NCI-H2196 treated with DMSO at 0.1 percent for 48 hours (cell line): ENCODE measurements around the gene CTCFL.

Source experiments
- DNase-seq: peaks from one replicate; lab custom pipeline; 2025; ENCODE audit not compliant: unreplicated experiment; lab: John Stamatoyannopoulos, UW

The CTCFL gene

GRCh38 chr20:57468523-57469417, 56.2 kb downstream of the CTCFL start:
- no peak for DNase-seq

GRCh38 chr20:57467742-57468141, 57.2 kb downstream of the CTCFL start:
- no peak for DNase-seq

- DNase-seq: no peak
Observed at GRCh38 chr20:57465943-57466342, 59.0 kb downstream of the CTCFL start.

DNA sequence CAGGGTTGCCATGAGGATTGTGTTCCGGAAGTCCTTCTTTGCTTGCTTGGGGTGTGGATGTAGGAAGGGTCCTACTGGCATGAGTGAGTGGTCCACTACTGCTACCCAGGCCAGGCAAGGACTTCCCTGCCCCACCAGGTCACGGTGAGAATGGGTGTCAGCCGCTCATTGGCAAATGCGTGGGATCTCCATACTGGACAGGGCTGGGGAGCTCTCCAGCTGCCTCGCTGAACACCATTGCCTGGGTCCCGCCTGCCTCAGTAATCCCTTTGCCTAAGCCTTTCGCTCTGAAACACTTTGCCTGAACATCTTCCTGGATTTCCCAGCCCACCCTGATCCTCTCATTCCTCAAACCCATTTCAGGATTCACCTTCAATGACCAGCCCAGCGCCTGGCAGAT, 59.5 kb downstream of the CTCFL start:
- no peak for DNase-seq

GRCh38 chr20:57464642-57465211, 60.2 kb downstream of the CTCFL start:
- no peak for DNase-seq

GRCh38 chr20:57462781-57463180, 62.2 kb downstream of the CTCFL start:
- no peak for DNase-seq

GRCh38 chr20:57461726-57462125, 63.2 kb downstream of the CTCFL start:
- DNase-seq: no peak

GRCh38 chr20:57460781-57461465, 64.0 kb downstream of the CTCFL start:
- no peak for DNase-seq

GRCh38 chr20:57459897-57460296, 65.0 kb downstream of the CTCFL start:
- no peak for DNase-seq

DNA sequence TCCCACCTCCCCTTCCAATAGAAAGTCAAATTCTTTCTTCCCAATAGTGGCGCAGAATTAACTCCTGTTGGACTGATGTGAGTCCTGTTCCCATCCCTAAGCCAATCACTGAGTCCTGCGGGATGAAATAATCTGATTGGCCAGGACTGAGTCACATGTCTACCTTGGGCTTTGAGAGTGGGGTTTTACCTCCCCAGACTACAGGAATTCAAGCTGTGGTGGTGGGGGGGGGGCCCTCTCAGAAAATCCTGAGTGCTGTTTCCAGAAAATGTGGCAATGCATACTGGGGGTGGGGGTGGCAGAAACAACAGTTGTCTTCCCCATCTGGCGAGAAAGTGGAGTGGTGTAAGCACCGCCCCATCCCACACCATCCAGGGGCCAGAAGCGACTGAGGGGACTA, 65.7 kb downstream of the CTCFL start:
- DNase-seq: no peak

DNA sequence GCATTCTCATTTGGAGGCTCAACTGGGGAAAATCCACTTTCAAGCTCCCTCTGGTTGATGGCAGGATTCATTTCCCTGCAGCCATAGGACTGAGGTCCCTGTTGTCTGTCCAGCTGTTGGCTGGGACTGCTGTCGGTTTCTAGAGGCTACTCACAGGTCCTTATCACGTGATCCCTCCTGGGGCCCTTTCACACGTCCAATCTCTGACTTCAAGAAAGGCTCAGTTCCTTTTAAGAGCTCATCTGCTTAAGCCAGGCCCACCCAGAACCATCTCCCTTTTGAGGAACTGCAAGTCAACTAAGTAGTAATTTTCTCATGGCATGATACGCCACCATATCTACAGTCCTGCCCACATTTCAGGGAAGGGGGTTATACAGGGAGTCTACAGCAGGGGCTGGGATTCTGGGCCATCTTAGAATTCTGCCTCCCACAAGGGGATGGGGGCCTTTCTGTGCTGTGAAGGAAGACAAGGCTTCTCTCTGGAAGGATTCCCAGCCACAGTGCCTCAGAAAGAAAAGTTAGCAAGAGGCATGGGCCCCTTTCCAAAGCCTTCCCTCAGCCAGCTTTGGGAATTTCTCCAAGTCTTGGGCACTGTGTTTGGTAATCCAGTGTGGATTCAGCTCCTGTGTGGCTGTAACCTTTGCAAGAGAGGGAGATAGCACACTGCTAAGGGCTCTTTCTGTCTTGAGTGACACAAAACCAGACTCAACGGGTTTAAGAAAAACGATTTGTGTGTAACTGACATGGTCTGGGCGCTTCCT, 66.4 kb downstream of the CTCFL start:
- DNase-seq: no peak

DNA sequence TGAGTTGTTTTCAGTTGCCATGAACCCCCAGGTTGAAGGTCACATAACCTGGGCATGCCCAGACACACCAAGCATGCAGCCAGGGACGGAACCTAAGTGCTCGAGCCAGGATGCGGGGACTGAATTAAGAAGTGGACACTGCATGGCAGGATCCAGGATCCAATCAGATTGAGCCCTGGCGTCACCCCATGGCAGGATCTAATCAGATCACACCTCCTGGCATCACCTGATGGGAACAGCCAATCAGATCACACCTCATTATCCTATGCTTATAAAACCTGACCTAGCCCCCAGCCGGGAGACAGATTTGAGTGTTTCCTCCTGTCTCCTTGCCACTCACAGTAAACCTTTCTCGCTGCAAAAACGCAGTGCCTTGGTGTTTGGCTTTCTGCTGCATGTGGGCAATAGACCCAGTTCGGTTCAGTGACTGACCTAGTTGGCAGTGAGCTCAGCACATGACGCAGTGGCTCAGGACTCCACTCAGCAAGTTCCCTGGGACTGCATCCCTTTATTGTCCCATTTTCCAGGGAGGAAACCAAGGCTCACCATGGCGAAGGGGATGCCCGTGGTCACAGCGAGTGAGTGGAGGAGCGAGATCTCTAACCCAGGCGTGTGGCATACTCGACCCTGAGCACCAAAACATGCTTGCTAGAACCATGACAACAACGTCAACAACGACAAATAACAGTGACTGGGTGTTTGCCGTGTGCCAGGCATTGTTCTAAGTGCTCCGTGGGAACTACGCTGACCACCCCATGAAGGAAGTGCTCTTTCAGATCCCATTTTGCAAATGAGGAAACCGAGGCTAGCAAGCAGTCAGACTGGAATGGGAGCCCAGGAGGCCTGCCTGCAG, 67.5 kb downstream of the CTCFL start:
- DNase-seq: no peak

- no peak for DNase-seq
Observed at GRCh38 chr20:57456116-57456515, 68.8 kb downstream of the CTCFL start.

GRCh38 chr20:57455386-57455785, 69.6 kb downstream of the CTCFL start:
- DNase-seq: no peak

GRCh38 chr20:57451795-57452661, 72.9 kb downstream of the CTCFL start:
- DNase-seq: no peak

DNA sequence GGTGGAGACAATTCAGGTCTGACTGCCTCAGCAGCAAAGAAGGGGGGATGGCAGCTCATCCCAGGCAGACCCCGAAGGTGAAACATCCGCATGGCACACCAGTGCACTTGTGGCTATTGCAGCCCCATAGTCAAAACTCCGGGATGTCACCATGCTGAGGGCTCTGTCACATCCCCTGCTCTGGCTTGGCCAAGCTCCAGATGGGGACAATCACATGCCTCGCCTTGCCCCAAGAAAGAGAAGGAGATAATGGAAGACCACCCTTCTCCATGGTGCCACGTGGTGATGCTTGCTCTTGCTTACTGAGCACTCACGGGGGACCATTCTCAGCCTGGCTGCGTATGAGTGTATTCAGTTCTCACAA, 73.5 kb downstream of the CTCFL start:
- no peak for DNase-seq

DNA sequence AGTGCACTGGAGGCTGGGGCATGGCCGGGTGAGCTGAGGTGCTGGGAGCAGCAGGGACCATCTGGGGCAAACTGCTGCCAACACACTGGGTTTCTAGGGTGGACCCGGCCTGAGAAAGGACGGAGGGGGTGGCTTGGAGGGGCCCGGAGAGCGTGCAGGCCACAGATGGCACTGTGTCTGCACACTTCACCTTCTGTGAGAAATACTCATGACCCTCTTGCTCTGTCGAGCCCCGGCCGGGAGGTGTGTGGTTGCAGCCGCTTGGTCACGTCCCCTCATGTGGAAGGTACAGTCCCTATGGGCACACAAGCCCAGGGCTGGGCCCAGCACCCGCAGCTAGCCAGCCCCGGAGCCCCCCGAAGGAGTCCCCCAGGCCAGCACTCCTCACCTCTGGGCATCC, 74.0 kb downstream of the CTCFL start:
- DNase-seq: no peak

GRCh38 chr20:57450419-57450818, 74.5 kb downstream of the CTCFL start:
- no peak for DNase-seq
